K562 (cell line): ENCODE data around the gene CES5A. TPM values are rescaled to one million over a fixed set of nuclear protein-coding genes. Genes with fewer than 3 reads are reported as not detected.

ENCODE experiments used
- HNRNPH1 ChIP-seq: fragments of 200-400 bp; formaldehyde crosslinking; optimal IDR thresholded peaks from 2 replicates; pipeline ENCODE3; 2017; ENCODE audit warnings: low read depth, mild to moderate bottlenecking, low read length, moderate library complexity
- NFE2 ChIP-seq: IDR thresholded peaks from 2 replicates; pipeline ENCODE4 v1.6.1; 2014; ENCODE audit warnings: antibody characterized with exemption, low read depth
- REST ChIP-seq, 2 experiments: fragments of 450-650 bp; formaldehyde crosslinking in 1 of 2; IDR thresholded peaks; 2 replicates each; pipeline versions ENCODE4 v1.4.0 to v1.6.1; 2014 to 2020; ENCODE audit warnings: mild to moderate bottlenecking in 2 of 2, borderline replicate concordance in 1 of 2, low read depth in 1 of 2
- ZBTB1 ChIP-seq: sonication (generic); formaldehyde crosslinking; IDR thresholded peaks from 2 replicates; pipeline ENCODE4 v1.8.1; 2023; ENCODE audit warnings: missing genetic modification reagents, low read depth, mild to moderate bottlenecking, borderline replicate concordance
- polyA plus RNA-seq, 8 experiments: library from polyadenylated mRNA; depleted of rRNA in 4 of 8; stranded (reverse) in 5 of 8; unstranded in 3 of 8; fragments of >200 nt; fragmentation: Nextera tagmentation in 2 of 8; fragmentation: Illumina TruSeq in 1 of 8; extraction: Ambion mirVana in 2 of 8; extraction: Trizol in 1 of 8; gene quantifications; 2 replicates each; pipeline versions ENCODE4 v1.2.1 to v1.2.3, GENCODE V29; 2011 to 2014; ENCODE audit warnings: inconsistent platforms in 1 of 8, missing spikeins in 1 of 8
- total RNA-seq, 7 experiments: library from RNA; depleted of rRNA in 6 of 7; stranded (reverse); fragments of >200 nt in 6 of 7; fragmentation: Illumina TruSeq in 2 of 7; extraction: Trizol in 2 of 7; gene quantifications; 2 replicates each; pipeline versions ENCODE4 v1.2.1 to v1.2.3, GENCODE V29; 2011 to 2021; ENCODE audit warnings: low replicate concordance in 1 of 7

CES5A gene
- total and polyA plus RNA-seq, 9 of the 15 experiments (the other 6 are each of a cell fraction or from before 2014, with no cell fraction given) = 0.07 to 0.17 (median 0.15) TPM; not detected in 4

DNA sequence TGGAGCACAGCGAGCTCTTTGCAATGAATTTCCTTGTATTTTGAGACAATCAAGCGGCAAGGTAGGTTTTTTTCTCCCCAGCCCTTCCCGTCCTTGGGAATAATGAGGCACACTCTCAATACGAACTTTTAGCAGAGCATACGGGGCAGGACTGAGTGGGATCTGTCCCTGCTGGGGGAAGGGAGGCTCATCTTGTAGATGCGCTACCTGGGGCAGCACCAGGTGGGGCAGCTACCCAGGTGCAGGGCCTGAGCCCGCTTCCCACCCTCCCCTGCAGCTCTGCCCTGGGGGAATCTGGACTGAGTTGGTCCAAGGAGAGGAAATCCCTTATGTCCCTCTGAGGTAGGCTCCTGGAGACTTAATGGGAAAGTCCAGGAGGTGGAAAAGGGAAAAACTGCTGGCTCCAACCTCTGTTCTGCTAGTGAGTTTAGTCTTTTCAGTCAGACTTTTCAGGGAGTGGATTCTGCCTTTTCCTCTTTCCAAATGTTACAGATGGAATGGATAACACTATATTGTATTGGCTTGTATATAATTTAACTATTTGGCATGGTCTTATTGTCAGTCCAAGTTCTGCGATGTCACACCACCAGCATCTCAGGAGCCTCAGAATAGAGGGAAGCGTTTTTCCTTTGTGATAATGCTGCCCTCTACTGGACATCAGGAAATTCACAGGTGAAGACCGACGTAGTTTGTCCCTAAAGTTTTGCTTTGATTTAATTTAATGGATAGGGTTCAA lies 32.6 kb downstream of the CES5A start (continued):
- TF ChIP-seq REST (IDR thresholded peaks at IDR 0.05; ENCODE audit: borderline replicate concordance) (peak; percentile 72), REST (CRISPR knock-in tag; IDR thresholded peaks at IDR 0.05; ENCODE audit: low read depth) (no peak), NFE2 (peak; percentile 30; the same call in 1 of the 2 replicates), ZBTB1 (CRISPR knock-in tag) (no peak), HNRNPH1 (no peak)
